T1000 (cell line): ENCODE data around the gene KLF17.
"Not testable (repeated sequence)": the region's sequence is repeated elsewhere in the genome, so short reads cannot be mapped to it uniquely, and the experiment has no call there.

ENCODE experiments used
- DNase-seq: peaks from one replicate; lab custom pipeline; 2025; ENCODE audit warnings: mixed read lengths; lab: John Stamatoyannopoulos, UW

Gene KLF17

GRCh38 chr1:44108971-44109370 lies 9.7 kb upstream of the KLF17 start:
- DNase-seq: no peak

GRCh38 chr1:44110916-44111315 lies 7.7 kb upstream of the KLF17 start:
- no peak for DNase-seq

- DNase-seq: no peak
Observed at GRCh38 chr1:44111861-44112260, 6.8 kb upstream of the KLF17 start.

GRCh38 chr1:44112486-44112885 lies 6.1 kb upstream of the KLF17 start:
- no peak for DNase-seq

GRCh38 chr1:44113095-44113609 lies 5.5 kb upstream of the KLF17 start:
- DNase-seq: no peak

GRCh38 chr1:44114098-44114497 lies 4.5 kb upstream of the KLF17 start:
- DNase-seq: no peak

GRCh38 chr1:44117272-44117671 lies 1.3 kb upstream of the KLF17 start:
- DNase-seq: not testable (repeated sequence)

- DNase-seq: no peak
Observed at GRCh38 chr1:44119525-44119924, 904 bp downstream of the KLF17 start.

GRCh38 chr1:44120398-44120949 lies 1.9 kb downstream of the KLF17 start:
- DNase-seq: no peak

- no peak for DNase-seq
Observed at GRCh38 chr1:44129616-44130500, 11.2 kb downstream of the KLF17 start.

- no peak for DNase-seq
Observed at GRCh38 chr1:44131411-44131810, 12.8 kb downstream of the KLF17 start.

GRCh38 chr1:44134071-44134920 lies 15.7 kb downstream of the KLF17 start:
- no peak for DNase-seq

- no peak for DNase-seq
Observed at GRCh38 chr1:44135886-44136285, 17.3 kb downstream of the KLF17 start.

- DNase-seq: no peak
Observed at GRCh38 chr1:44138239-44138638, 19.6 kb downstream of the KLF17 start.

- DNase-seq: not testable (repeated sequence)
Observed at GRCh38 chr1:44139565-44139964, 20.9 kb downstream of the KLF17 start.

GRCh38 chr1:44141531-44141930 lies 22.9 kb downstream of the KLF17 start, which contains the start of gene KLF18:
TSS of gene KLF18 (minus strand) at chr1:44141631. CDS start at chr1:44141631, 0 bp downstream.
- no peak for DNase-seq

GRCh38 chr1:44144962-44145756 lies 26.5 kb downstream of the KLF17 start:
- no peak for DNase-seq

GRCh38 chr1:44146536-44147361 lies 28.1 kb downstream of the KLF17 start:
- DNase-seq: no peak

GRCh38 chr1:44147582-44147981 lies 29.0 kb downstream of the KLF17 start:
- no peak for DNase-seq

- DNase-seq: no peak
Observed at GRCh38 chr1:44151332-44151731, 32.7 kb downstream of the KLF17 start.

- DNase-seq: no peak
Observed at GRCh38 chr1:44151808-44152207, 33.2 kb downstream of the KLF17 start.
